ENCODE measurements around the gene CLCN7.

The CLCN7 gene

GRCh38 chr16:1437606-1438005, 37.2 kb downstream of the CLCN7 start:
- Histone ChIP-seq H3K36me3 (ENCODE audit: insufficient read depth, low read length) (no peaks in the 10 kb centered on the region), H3K27ac (ENCODE audit: low read depth, low read length) (no peak overlapping the region), H3K9me3 (ENCODE audit: low read length) (no peaks in the 10 kb centered on the region), H3K9ac (ENCODE audit: low read length) (no peak overlapping the region), H3K4me1 (ENCODE audit: insufficient read depth, low read length) (no peaks in the 10 kb centered on the region), H3K27me3 (ENCODE audit: control insufficient read depth in 1 of 2, insufficient read depth in 2 of 2, low read length in 2 of 2) (no peaks in the 10 kb centered on the region), H3K4me3 (ENCODE audit: low read depth in 1 of 2, low read length in 2 of 2) (no peak overlapping the region)

DNA sequence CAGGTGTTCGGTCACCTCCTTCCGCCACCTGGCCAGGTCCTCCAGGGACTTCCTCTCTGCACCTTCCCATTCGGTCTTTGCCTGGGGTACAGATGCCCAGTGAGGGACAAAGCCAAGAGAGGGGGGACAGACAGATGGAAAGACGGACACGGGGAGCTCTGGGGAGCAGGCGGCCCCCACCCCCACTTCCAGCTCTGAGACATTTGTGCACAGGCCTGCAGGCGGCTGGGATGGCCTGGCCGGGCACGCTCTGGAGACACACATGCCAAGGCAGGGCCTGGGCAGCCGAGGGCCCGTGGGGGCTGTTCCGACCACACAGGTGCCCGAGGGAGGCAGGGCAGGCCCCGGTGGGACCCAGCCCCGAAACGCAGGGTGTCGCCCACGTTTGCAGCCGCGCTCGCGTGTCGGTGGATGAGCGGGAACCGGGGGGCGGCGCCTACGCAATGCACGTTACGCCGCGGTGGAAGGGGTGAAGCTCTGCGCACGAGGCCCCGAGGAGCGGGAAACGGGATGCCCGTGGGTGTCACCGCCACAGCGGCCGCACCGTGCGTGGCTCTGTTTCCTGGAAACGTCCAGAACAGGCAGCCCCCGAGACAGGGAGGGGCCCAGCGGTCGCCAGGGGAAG, 38.0 kb downstream of the CLCN7 start:
- H3K27me3 ChIP-seq (ENCODE audit: control insufficient read depth in 1 of 2, insufficient read depth in 2 of 2, low read length in 2 of 2) = no peaks in the 10 kb centered on the region
- H3K9ac ChIP-seq (ENCODE audit: low read length) = no peak overlapping the region
- no peaks in the 10 kb centered on the region for H3K4me1 ChIP-seq (ENCODE audit: insufficient read depth, low read length)
- no peaks in the 10 kb centered on the region for H3K9me3 ChIP-seq (ENCODE audit: low read length)
- no peaks in the 10 kb centered on the region for H3K36me3 ChIP-seq (ENCODE audit: insufficient read depth, low read length)
- no peak overlapping the region for H3K27ac ChIP-seq (ENCODE audit: low read depth, low read length)
- H3K4me3 ChIP-seq (ENCODE audit: low read depth in 1 of 2, low read length in 2 of 2) = no peak overlapping the region

GRCh38 chr16:1435921-1436697, 38.7 kb downstream of the CLCN7 start:
- Histone ChIP-seq H3K27ac (ENCODE audit: low read depth, low read length) (no peak overlapping the region), H3K9ac (ENCODE audit: low read length) (no peak overlapping the region), H3K27me3 (ENCODE audit: control insufficient read depth in 1 of 2, insufficient read depth in 2 of 2, low read length in 2 of 2) (no peaks in the 10 kb centered on the region), H3K36me3 (ENCODE audit: insufficient read depth, low read length) (no peaks in the 10 kb centered on the region), H3K4me3 (ENCODE audit: low read depth in 1 of 2, low read length in 2 of 2) (no peak overlapping the region), H3K4me1 (ENCODE audit: insufficient read depth, low read length) (no peaks in the 10 kb centered on the region), H3K9me3 (ENCODE audit: low read length) (no peaks in the 10 kb centered on the region)

DNA sequence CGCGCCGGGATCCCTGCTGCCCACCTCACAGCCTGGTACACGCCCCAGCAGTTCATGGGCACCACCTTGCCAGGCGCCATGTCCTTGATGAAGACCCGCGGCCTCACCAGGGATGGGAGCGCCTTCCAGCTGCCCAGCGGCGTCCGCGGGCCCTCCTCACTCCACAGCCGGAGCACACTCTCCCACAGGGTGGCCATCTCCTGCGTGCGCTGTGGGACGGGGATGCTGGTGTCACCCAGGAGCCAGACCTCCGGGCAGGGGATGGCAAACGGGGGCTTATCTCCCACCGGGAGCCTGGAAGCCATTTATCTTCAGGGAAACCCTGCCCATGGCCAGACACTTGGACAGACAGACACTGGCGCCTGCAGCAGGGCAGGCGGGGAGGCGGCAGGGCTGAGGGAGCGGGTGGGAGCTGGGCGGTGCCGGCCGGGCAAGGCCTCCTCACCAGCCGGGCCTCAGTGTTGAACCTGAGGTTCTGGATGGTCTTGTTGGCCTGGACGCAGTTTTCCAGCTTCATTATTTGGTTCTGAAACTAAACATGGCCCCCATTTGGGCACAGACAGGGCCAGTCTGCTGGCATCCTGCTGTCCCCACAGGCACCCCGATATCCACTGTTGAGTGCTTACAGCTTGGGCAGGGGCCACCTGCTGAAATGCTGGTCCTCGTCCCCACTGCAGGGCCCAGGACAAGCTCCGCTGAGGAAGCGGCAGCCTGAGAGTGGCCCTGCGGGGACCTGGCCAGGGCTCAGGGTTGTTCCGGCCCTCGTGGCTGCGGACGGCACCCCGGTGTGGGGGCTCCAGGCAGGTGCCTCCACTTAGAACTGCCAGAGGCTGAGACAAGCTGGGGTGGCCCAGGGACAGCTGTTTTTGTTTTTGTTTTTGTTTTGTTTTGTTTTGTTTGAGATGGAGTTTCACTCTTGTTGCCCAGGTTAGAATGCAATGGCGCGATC, 39.9 kb downstream of the CLCN7 start:
- no peaks in the 10 kb centered on the region for H3K27me3 ChIP-seq (ENCODE audit: control insufficient read depth in 1 of 2, insufficient read depth in 2 of 2, low read length in 2 of 2)
- no peak overlapping the region for H3K4me3 ChIP-seq (ENCODE audit: low read depth in 1 of 2, low read length in 2 of 2)
- no peak overlapping the region for H3K9ac ChIP-seq (ENCODE audit: low read length)
- H3K36me3 ChIP-seq (ENCODE audit: insufficient read depth, low read length) = no peaks in the 10 kb centered on the region
- no peaks in the 10 kb centered on the region for H3K4me1 ChIP-seq (ENCODE audit: insufficient read depth, low read length)
- H3K27ac ChIP-seq (ENCODE audit: low read depth, low read length) = no peak overlapping the region
- no peaks in the 10 kb centered on the region for H3K9me3 ChIP-seq (ENCODE audit: low read length)

DNA sequence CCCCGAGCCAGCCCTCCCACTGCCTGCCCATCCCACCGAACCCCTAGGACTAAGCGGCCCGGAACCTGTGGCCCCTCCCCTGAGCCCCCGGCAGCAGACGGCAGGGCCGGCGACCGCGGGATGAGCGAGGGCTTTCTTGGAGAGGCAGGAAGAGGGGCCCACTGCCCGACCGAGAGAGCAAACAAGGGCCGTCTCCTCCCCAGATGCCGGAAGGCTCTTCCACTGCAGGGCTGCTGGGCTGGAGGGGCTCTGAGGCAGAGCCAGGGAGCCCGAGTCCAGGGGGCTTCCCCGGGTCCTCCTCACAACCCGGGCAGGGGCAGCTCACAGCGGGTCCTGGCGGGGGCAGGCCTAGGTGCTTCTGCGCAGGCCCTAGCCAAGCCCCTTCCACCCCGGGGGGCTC, 41.1 kb downstream of the CLCN7 start:
- Histone ChIP-seq H3K4me1 (ENCODE audit: insufficient read depth, low read length) (no peaks in the 10 kb centered on the region), H3K27ac (ENCODE audit: low read depth, low read length) (no peak overlapping the region), H3K27me3 (ENCODE audit: control insufficient read depth in 1 of 2, insufficient read depth in 2 of 2, low read length in 2 of 2) (no peaks in the 10 kb centered on the region), H3K9me3 (ENCODE audit: low read length) (no peaks in the 10 kb centered on the region), H3K4me3 (ENCODE audit: low read depth in 1 of 2, low read length in 2 of 2) (no peak overlapping the region), H3K9ac (ENCODE audit: low read length) (no peak overlapping the region), H3K36me3 (ENCODE audit: insufficient read depth, low read length) (no peaks in the 10 kb centered on the region)

- Histone ChIP-seq H3K27ac (ENCODE audit: low read depth, low read length) (no peak overlapping the region), H3K36me3 (ENCODE audit: insufficient read depth, low read length) (no peaks in the 10 kb centered on the region), H3K27me3 (ENCODE audit: control insufficient read depth in 1 of 2, insufficient read depth in 2 of 2, low read length in 2 of 2) (no peaks in the 10 kb centered on the region), H3K4me3 (ENCODE audit: low read depth in 1 of 2, low read length in 2 of 2) (no peak overlapping the region), H3K9ac (ENCODE audit: low read length) (no peak overlapping the region), H3K9me3 (ENCODE audit: low read length) (no peaks in the 10 kb centered on the region), H3K4me1 (ENCODE audit: insufficient read depth, low read length) (no peaks in the 10 kb centered on the region)
Observed at GRCh38 chr16:1433263-1433560, 41.6 kb downstream of the CLCN7 start.

DNA sequence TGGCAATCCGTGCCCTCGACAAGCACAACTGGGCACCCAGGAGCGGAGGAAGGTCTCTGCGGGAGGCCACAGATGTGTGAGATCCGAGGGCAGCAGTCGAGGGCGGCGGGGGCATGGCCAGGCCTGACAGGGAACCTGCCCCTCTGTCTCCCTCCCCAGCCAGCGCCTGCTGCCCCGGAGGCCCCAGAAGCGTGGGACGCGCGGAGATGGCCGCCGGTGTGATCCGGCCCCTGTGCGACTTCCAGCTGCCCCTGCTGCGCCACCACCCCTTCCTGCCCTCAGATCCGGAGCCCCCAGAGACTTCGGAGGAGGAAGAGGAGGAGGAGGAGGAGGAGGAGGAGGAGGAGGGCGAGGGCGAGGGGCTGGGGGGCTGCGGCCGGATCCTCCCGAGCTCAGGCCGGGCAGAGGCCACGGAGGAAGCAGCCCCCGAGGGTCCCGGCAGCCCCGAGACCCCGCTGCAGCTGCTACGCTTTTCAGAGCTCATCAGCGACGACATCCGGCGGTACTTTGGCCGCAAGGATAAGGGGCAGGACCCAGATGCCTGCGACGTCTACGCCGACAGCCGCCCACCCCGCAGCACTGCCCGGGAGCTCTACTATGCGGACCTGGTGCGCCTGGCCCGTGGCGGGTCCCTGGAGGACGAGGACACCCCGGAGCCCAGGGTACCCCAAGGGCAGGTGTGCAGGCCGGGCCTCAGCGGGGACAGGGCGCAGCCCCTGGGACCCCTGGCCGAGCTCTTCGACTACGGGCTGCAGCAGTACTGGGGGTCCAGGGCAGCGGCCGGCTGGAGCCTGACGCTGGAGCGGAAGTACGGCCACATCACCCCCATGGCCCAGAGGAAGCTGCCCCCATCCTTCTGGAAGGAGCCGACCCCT, 42.2 kb downstream of the CLCN7 start:
- H3K9me3 ChIP-seq (ENCODE audit: low read length) = no peaks in the 10 kb centered on the region
- no peaks in the 10 kb centered on the region for H3K4me1 ChIP-seq (ENCODE audit: insufficient read depth, low read length)
- H3K27ac ChIP-seq (ENCODE audit: low read depth, low read length) = no peak overlapping the region
- H3K36me3 ChIP-seq (ENCODE audit: insufficient read depth, low read length) = no peaks in the 10 kb centered on the region
- no peak overlapping the region for H3K4me3 ChIP-seq (ENCODE audit: low read depth in 1 of 2, low read length in 2 of 2)
- H3K9ac ChIP-seq (ENCODE audit: low read length) = no peak overlapping the region
- H3K27me3 ChIP-seq (ENCODE audit: control insufficient read depth in 1 of 2, insufficient read depth in 2 of 2, low read length in 2 of 2) = no peaks in the 10 kb centered on the region

GRCh38 chr16:1431497-1432270, 43.1 kb downstream of the CLCN7 start:
- Histone ChIP-seq H3K27ac (ENCODE audit: low read depth, low read length) (no peak overlapping the region), H3K9me3 (ENCODE audit: low read length) (no peaks in the 10 kb centered on the region), H3K27me3 (ENCODE audit: control insufficient read depth in 1 of 2, insufficient read depth in 2 of 2, low read length in 2 of 2) (no peaks in the 10 kb centered on the region), H3K36me3 (ENCODE audit: insufficient read depth, low read length) (no peaks in the 10 kb centered on the region), H3K4me1 (ENCODE audit: insufficient read depth, low read length) (no peaks in the 10 kb centered on the region), H3K4me3 (ENCODE audit: low read depth in 1 of 2, low read length in 2 of 2) (no peak overlapping the region), H3K9ac (ENCODE audit: low read length) (no peak overlapping the region)

DNA sequence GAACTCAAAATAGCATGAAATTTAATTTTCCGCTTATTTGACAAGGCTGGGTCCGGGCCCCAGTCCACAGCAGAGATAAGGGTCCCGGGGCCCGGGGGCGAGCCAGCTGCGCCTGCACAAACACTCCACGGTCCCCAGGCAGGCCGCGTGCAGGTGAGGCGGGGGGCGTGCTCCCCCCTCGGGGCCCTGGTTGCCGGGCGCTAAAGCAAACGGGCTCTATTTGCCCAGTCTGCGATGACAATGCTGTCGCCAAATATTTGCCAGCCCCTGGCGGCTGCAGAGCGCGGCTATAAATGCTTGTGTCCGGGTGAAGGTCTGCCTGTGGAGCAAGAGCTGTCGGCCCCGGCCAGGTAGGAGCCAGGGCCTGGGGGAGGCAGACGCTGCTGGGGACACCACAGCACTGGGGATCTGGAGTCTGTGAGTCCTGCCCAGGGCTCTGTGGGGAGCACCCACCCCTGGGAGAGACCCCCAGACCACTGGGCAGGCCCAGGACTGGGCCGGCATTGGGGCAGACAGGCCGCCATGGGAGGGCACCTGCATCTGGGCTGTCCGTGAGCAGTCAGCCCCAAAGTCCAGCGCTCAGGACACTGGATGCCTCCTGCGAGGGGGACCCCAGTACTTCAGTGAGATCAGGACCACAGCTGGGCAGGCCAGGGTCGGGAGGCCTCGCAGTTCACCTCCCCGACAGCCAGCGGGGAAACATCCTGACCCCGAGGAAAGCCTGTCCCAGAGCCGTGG, 43.9 kb downstream of the CLCN7 start, which contains the start of gene PERCC1:
Gene PERCC1 (plus strand): TSS at position 320 of the 738 bp plus-strand sequence. CDS start 1,516 bp downstream, outside the sequence.
- Histone ChIP-seq H3K9me3 (ENCODE audit: low read length) (no peaks in the 10 kb centered on the region), H3K36me3 (ENCODE audit: insufficient read depth, low read length) (no peaks in the 10 kb centered on the region), H3K27me3 (ENCODE audit: control insufficient read depth in 1 of 2, insufficient read depth in 2 of 2, low read length in 2 of 2) (no peaks in the 10 kb centered on the region), H3K9ac (ENCODE audit: low read length) (no peak within 1 kb of the TSS), H3K4me3 (ENCODE audit: low read depth in 1 of 2, low read length in 2 of 2) (no peak within 1 kb of the TSS), H3K4me1 (ENCODE audit: insufficient read depth, low read length) (no peaks in the 10 kb centered on the region), H3K27ac (ENCODE audit: low read depth, low read length) (no peak within 1 kb of the TSS)

GRCh38 chr16:1430214-1430758, 44.5 kb downstream of the CLCN7 start:
- Histone ChIP-seq H3K36me3 (ENCODE audit: insufficient read depth, low read length) (no peaks in the 10 kb centered on the region), H3K4me1 (ENCODE audit: insufficient read depth, low read length) (no peaks in the 10 kb centered on the region), H3K9me3 (ENCODE audit: low read length) (no peaks in the 10 kb centered on the region), H3K27ac (ENCODE audit: low read depth, low read length) (no peak overlapping the region), H3K27me3 (ENCODE audit: control insufficient read depth in 1 of 2, insufficient read depth in 2 of 2, low read length in 2 of 2) (no peaks in the 10 kb centered on the region), H3K4me3 (ENCODE audit: low read depth in 1 of 2, low read length in 2 of 2) (no peak overlapping the region), H3K9ac (ENCODE audit: low read length) (no peak overlapping the region)

Data from muscle layer of colon (tissue), 2 donors.